NCI-H146 (cell line): Measurements from ENCODE around the gene SHANK3.
"Not testable (repeated sequence)": the region's sequence is repeated elsewhere in the genome, so short reads cannot be mapped to it uniquely, and the experiment has no call there.

Source experiments
- DNase-seq: peaks from one replicate; lab custom pipeline; 2025; lab: John Stamatoyannopoulos, UW

The SHANK3 gene

DNA sequence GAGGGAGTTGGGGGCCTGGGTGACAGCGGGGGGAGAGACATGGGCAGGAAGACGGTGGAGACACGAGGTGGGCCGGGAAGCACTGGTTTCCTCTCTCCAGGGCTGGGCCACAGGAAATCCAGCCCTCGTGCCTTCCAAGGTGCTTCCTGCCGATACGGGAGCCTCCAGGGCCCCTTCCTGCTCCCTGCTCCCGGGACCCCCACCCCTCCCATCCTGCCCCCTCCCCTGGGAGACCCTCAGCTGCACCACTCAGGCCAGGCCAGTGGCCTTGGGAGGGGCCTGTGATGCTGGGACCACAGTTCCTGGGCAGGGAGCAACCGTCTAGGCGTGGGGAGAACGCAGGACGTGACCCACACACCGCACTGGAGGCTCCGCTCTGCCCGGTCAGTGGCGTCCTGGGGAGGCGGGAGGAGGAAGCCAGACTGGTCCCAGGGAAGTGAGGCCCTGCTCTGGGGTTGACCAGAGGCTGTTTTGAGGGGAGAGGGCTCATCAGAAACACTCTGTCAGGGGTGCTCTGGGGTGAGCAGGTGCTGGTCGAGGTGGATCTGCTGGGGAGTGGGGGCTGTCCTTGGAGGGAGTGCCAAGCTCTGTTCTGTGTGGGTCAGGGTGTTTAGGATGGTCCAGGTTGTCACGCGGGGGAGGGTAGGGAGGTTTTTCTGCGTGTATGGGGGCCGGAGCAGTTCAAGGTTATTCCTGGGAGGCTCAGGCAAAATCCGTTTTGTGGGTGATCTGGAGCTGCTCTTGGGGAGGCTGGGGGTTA, at the start of gene SHANK3:
Gene SHANK3, plus strand, starts transcription at position 353 of the 760 bp plus-strand sequence.
- no peak for DNase-seq

GRCh38 chr22:50624347-50625130, 48.1 kb upstream of the SHANK3 start:
- no peak for DNase-seq

DNA sequence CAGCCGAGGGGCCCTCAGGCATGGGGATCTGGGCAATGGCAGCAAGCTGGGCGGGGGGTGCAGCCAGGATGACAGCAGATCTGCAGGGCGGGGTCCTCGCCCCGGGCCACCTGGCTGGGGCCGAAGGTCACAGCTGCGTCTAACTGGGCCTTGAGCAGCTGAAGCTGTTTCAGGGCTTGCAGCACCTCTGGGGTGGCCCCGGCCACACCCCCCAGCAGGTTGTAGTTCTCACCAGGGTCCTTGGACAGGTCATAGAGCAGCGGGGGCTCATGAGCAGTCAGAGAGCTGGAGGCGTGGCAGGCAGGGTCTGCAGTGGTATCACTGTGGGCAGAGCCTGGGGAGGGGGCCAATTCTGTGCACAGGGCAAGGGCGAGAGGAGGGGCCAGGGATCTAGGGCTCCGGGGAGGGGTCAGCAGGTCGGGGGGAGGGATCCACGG, 47.5 kb upstream of the SHANK3 start:
- DNase-seq = no peak

DNA sequence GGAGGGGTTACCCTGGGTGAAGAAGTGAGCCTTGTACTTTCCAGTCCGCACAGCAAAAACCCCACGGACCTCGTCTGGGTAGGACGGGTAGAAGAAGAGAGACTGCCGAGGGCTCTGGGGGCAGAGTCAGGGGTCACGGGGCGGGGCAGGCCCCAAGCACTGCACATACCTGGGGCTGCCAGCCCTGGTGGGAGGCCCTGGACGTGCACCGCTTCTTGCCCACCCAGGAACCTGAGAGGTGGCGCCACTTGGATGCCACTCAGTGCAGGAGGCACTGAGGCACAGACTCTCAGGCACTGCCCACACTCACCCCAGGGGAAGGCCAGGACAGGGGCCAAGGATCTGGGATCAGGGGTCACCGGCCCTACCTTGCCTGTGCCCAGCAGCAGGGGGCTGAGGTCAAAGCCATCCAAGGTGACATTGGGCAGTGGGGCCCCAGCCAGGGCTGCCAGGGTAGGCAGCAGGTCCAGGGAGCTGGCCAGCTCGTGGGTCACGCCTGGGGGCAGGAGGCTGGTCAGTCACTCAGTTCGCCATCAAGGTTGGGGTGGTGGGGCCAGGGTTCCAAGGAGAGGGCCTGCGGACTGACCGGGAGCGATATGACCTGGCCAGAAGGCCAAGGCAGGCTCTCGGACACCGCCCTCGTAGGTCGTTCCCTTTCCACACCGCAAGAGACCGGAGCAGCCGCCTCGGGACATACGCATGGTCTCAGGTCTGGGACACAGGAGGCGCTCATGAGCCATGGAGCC, 46.9 kb upstream of the SHANK3 start:
- DNase-seq = no peak

DNA sequence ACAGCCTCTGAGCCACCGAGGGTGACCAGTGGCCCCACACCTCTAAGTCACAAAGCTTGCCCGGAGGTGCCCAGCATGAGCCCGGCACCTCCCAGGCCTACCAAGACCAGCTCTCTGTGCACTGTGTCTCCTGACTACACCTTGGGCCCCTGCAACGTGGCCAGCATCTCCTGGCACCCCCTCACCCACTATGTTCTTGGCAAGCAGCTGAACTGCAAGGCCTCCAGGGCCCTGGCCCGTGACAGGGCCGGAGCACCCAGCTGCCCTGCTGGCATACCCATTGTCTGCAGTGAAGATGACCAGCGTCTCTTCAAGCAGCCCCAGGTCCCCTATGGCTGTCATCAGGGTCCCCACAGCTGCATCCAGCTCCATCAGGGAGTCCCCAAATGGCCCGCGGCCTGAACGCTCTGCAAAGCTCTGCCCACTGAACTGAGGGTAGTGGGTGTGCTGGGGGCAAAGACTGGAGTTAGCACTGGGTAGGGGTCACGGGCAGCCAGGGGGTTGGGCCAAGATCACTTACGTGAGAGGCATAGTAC, 46.2 kb upstream of the SHANK3 start:
- DNase-seq = no peak

- no peak for DNase-seq
These were observed 45.6 kb upstream of the SHANK3 start for GRCh38 chr22:50626850-50627641.

DNA sequence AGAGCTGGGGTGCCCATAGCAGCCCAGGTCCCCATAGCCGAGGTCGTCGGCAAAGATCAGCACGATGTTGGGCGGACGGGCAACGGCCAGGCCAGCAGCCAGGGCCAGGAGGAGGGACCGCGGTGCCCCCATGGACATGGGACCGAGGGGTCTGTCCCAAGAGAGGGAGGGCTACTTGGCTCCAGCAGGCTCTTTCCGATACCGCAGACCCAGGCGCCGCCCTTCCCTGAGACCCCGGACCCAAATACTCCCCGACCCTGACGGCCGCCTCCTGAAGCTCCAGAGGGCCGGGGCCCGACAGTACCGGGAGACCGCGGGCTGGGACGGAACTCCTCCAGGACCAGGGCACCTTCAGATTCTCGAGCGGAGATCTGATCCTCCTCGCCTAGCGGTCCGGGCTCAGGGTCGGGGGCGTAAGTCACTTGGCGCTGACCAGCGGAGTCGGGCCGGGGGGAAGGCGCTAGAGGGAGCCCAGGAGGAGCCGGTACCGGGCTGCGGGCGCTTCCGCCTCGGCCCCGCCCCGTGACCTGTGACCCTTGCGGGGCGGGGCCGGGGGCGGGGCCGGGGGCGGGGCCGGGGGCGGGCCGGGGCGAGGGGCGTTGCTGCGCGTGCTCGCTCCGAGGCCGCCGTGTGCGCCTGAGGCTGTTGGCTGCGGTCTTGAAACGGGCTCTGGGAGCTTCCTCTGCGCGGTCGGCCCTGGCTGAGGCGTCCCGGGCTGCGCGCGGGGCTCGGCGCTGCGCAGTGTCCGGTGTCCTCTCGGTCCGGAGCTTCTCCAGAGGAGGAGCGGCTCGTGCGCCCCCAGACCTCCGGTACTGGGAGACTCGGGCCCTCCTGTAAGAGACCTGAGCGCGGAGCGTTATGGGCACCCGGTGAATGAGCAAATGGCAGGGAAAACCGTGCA, 44.7 kb upstream of the SHANK3 start, which contains the start of gene ARSA:
Gene ARSA, minus strand, starts transcription at position 511 of the 901 bp plus-strand sequence. Its CDS starts 373 bp downstream, at position 138.
- DNase-seq = peak; percentile 75

GRCh38 chr22:50628543-50629134, 44.0 kb upstream of the SHANK3 start:
- DNase-seq = no peak

- no peak for DNase-seq
These were observed 42.2 kb upstream of the SHANK3 start for GRCh38 chr22:50630376-50630775.

DNA sequence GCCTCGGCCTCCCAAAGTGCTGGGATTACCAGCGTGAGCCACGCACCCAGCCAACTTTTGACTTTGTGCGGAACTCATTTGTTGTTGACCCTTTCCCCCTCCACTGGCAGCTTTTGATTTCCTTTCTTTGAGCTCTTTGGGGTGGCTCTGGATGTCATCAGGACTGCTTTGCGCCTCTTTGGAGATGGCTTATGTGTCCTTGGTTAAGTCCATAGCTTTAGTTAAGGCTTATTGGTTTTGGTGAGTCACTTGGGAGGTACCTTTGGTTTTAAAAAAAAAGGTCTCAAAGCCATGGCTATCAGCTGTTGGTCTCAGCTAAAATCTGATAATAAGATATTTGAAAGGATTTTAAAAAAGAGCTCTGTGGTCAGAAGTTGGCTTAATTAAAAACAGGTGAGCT, 39.5 kb upstream of the SHANK3 start:
- DNase-seq = no peak

- DNase-seq = no peak
These were observed 38.9 kb upstream of the SHANK3 start for GRCh38 chr22:50633771-50634170.

DNA sequence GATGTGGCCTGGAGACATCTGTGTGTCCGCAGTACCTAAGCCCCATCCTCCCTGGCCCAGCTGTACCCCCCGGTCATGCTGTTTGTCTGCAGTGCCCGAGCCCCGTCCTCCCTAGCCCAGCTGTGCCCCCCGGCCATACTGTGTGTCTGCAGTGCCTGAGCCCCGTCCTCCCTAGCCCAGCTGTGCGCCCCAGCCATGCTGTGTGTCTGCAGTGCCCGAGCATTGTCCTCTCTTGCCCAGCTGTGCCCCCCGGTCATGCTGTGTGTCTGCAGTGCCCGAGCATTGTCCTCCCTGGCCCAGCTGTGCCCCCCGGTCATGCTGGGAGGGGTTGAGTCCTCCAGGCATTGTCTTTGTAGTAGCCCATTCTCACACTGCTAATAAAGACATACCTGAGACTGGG, 37.0 kb upstream of the SHANK3 start:
- no peak for DNase-seq

GRCh38 chr22:50640296-50640695, 32.3 kb upstream of the SHANK3 start:
- DNase-seq = not testable (repeated sequence)

DNA sequence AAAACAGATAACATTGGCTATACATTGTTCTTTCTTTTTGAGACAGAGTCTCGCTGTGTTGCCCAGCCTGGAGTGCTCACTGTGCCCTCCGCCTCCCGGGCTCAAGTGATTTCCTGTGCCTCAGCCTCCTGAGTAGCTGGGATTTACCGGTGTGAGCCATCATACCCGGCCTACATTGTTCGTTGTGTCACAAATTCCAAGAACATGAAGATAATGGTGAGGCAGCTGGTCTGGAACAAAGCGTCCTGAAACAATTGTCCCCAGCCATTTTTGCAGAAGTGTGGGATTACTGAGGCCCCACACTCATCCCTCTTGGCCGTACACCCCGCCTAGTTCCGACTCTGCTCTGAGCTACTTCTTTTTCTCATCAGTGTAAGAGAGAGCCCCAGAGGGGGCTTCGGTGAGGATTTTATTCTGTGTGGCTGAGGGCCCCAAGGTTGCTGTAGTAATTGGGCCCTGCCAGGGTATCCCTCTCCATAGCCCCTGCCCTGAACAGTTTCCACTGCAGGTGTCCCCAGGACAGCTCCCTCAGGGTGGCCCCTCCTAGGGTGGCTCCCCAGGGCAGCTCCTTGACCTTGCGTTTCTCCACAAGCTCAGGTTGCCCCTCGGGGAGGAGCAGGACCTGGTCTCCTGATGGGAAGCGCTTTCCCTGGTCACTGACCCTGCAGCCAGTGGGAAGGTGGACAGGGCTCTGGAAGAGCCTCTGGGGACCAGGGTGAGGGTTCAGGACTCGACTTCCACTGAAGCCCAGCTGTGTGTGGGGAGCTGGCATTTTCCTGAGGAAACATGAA, 31.6 kb upstream of the SHANK3 start:
- no peak for DNase-seq

DNA sequence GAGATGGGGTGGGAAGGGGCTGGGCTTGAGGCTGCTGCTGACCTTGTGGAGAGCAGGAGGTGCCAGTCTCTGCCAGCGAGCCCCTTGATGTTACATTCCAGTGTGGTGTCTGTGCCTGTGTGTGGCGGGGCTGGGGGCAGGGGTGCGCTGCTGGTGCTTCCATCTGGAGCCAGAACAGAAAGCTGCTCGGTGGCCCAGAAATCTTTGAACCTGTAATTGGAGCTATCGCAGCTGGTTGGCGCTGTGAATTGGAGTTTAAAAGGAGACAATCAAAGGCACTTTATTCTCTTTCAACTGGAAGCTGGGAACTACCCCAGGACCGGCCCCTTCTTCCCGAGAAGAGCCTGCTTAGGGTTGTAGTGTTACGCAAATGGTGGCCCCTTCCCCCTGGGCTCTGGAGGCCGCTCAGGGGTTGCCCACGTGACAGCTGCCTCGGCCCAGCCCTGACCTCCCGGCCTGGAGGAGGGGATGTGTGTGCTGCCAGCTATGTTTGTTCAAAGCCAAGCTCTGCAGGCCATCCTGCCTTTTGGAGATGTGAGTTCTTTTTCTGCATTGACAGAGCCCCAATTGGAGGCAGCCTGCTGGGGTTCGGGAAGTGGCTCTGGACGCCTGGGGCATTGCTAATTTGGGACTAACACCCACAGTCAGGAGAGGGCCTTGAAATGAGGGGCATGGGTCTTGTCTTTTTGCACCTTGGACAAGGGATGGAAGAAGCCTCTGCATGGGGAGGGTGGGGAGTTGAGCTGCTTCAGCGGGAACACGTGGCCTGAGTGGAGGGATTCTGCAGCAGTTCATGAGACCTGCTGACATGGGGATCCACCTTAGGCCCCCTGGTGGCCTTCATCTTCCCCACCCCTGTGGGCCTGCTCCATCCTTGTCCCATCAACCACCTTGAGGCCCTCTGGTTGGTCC, 30.7 kb upstream of the SHANK3 start:
- DNase-seq = no peak

DNA sequence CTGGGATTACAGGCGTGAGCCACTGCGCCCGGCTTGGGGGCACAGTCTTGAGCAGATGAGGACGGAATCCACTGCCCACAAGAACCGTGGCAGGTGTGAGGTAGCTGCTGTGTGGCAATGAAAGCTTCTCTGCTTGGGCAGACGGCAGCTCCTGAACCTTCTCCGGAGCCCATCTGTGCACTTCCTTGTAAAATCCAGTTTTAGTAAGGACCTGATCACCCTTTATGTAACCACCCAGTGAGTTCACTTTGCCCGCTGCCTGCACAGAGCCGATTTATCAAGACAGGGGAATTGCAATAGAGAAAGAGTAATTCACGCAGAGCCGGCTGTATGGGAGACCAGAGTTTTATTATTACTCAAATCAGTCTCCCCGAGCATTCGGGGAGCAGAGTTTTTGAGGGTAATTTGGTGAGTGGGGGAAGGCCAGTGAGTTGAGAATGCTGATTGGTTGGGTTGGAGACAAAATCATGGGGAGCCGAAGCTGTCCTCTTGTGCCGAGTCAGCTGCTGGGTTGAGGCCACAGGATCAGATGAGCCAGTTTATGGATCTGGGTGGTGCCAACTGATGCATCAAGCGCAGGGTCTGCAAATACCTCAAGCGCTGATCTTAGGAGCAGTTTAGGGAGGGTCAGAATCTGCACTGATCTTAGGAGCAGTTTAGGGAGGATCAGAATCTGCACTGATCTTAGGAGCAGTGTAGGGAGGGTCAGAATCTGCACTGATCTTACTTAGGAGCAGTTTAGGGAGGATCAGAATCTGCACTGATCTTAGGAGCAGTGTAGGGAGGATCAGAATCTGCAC, 29.4 kb upstream of the SHANK3 start:
- DNase-seq = not testable (repeated sequence)

DNA sequence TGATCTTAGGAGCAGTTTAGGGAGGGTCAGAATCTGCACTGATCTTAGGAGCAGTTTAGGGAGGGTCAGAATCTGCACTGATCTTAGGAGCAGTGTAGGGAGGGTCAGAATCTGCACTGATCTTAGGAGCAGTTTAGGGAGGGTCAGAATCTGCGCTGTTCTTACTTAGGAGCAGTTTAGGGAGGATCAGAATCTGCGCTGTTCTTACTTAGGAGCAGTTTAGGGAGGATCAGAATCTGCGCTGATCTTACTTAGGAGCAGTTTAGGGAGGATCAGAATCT, 28.9 kb upstream of the SHANK3 start:
- not testable (repeated sequence) for DNase-seq
